Retinal pigment epithelial cell (primary cell): ENCODE results near the gene METRN.
A peak's percentile ranks its signal among the peaks of the same experiment; 100 is the strongest.

Experiments
- DNase-seq: peaks from one replicate; pipeline ENCODE4 v3.0.0-alpha.2; 2010; ENCODE audit warnings: low read depth
- H3K4me3 ChIP-seq: 2 replicates; pipeline ENCODE4 v1.5.1; 2011; ENCODE audit warnings: mild to moderate bottlenecking, low read length, control low read depth, moderate library complexity
- TF ChIP-seq, protein P1 (sequence below): conservative IDR thresholded peaks from 2 replicates; pipeline ENCODE4 v1.5.1; 2011; ENCODE audit warnings: low read depth, low read length, control low read depth, inconsistent platforms

METRN gene

DNA sequence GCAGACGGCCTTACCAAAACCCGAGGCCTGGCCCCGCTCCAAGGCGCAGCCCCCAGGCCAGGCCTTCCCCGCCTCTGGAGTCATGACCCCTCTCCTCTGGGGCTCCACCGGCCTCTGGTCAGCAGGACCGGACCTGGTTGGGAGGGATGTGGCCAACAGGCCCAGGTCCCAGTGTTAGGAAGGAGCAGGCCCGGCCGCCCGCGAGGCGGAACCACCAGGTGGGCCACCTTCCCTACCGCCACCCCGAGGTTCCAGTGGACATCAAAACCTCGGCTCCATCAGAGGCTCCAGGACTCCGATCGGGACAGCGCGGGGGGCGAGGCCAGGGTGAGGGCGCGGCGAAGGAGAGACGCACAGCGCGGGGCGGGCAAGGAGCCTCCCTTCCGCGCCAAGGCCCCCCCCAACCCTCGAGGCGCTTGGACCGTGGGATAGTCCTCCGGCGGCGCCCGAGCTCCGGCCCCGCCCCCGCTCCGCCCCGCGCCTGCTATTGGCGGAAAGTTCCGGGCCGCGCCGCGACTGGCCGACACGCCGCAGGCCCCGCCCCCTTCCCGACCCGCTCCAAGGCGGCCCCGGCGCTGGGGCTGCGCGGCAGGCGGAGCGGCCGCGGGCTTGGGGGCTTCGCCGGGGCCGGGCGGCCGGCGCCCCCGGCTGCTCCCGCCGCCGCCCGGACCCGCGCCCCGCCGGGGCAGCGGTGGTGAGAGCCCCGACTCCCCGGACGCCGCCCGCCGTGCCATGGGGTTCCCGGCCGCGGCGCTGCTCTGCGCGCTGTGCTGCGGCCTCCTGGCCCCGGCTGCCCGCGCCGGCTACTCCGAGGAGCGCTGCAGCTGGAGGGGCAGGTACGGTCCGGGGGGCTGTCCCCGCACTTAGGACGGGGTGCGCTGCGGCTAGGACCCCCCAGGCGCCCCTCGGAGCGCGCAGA is at the start of gene METRN:
TSS of gene METRN (plus strand) at position 561 of the 919 bp plus-strand sequence. CDS start at position 733, 172 bp downstream.
- peak within 1 kb of the TSS; percentile 57 for H3K4me3 ChIP-seq
- DNase-seq = no peak
- TF ChIP-seq, protein P1, sequence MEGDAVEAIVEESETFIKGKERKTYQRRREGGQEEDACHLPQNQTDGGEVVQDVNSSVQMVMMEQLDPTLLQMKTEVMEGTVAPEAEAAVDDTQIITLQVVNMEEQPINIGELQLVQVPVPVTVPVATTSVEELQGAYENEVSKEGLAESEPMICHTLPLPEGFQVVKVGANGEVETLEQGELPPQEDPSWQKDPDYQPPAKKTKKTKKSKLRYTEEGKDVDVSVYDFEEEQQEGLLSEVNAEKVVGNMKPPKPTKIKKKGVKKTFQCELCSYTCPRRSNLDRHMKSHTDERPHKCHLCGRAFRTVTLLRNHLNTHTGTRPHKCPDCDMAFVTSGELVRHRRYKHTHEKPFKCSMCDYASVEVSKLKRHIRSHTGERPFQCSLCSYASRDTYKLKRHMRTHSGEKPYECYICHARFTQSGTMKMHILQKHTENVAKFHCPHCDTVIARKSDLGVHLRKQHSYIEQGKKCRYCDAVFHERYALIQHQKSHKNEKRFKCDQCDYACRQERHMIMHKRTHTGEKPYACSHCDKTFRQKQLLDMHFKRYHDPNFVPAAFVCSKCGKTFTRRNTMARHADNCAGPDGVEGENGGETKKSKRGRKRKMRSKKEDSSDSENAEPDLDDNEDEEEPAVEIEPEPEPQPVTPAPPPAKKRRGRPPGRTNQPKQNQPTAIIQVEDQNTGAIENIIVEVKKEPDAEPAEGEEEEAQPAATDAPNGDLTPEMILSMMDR = no peak

DNA sequence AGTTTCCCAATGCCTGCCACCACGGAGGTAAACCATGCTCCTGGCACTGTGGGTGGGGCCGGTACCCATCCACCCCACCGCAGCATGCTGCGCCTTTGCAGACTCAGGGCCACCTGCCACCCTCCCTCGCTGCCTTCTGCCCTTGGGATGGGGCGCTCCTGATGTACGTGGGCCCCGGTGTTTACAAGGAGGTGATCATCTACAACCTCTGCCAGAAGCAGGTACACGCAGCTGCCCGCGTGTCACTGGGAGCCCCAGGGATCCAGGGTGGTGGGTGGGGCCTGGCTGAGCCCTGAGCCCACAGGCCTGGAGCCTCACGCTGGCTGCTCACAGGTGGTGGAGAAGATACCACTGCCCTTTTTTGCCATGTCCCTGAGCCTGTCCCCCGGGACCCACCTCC is 48.3 kb upstream of the METRN start:
- no peak overlapping the region for H3K4me3 ChIP-seq
- DNase-seq = no peak

DNA sequence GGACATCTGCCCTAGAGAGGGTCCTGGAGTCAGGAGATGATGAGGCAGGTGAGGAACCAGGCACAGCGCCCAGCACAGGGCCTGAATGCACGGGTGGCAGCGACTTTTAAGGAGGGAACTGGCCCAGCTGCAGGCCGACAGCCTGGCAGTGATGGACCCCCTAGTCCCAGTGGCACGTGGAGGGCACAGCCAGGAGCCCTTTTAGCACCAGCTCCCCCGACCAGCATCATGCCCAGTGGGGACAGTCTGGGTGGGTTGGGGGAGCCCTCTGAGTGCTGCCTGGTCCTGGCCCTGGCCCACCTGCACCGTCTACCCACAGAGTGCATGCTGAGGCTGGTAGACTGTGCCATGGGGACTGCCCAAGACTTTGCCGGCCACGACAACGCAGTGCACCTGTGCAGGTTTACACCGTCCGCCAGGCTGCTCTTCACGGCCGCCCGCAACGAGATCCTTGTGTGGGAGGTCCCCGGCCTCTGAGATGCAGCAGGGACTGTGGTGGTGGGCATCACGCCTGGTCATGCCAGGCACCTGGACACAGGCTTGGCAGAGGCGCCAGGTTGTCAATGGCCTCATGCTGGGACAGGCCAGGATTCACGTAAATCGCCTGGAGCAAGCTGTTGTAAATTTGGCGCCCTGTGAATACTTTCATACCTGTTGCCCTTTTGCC is 47.7 kb upstream of the METRN start:
- no peak for DNase-seq
- H3K4me3 ChIP-seq = no peak overlapping the region
- TF ChIP-seq, protein P1 = no peak

More for the DNA sequence above, 48.3 kb upstream of the METRN start:
- TF ChIP-seq, protein P1 = no peak

DNA sequence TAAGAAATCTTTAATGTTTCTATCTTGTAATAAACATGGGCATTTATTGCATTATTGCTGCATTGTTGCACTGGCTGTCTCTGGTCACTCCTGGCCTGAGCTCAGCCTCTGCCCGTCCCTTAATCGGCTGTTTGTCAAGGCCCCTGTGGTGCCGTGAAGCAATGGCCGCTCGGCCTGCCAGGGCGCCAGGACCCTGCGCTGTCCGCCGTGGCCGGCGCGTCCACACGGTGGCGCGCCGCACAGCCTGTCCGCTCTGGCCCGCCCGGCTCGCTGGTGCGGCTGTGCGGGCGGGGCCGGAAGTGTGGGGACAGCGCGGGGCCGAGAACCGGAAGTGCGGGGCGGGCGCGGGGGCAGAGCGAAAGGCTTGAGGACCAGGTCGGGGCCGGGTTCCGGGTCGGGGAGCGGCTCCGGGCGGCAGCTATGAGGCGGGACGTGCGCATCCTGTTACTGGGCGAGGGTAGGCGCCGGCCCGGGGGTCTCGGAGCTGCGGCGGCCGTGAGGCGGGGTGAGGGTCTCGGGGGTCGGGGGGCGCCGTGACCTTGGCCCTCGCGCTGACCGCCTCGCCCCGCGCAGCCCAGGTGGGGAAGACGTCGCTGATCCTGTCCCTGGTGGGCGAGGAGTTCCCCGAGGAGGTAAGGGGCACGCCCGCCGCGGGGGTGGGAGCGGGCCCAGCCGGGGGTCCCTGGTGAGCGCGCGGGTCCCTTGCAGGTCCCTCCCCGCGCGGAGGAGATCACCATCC is 47.0 kb upstream of the METRN start, which contains the start of gene RHOT2:
TSS of gene RHOT2 (plus strand) at position 353 of the 739 bp plus-strand sequence. CDS start at position 421, 68 bp downstream.
- peak within 1 kb of the TSS; percentile 82 for H3K4me3 ChIP-seq
- TF ChIP-seq, protein P1 = peak; percentile 60
- peak; percentile 39 for DNase-seq

DNA sequence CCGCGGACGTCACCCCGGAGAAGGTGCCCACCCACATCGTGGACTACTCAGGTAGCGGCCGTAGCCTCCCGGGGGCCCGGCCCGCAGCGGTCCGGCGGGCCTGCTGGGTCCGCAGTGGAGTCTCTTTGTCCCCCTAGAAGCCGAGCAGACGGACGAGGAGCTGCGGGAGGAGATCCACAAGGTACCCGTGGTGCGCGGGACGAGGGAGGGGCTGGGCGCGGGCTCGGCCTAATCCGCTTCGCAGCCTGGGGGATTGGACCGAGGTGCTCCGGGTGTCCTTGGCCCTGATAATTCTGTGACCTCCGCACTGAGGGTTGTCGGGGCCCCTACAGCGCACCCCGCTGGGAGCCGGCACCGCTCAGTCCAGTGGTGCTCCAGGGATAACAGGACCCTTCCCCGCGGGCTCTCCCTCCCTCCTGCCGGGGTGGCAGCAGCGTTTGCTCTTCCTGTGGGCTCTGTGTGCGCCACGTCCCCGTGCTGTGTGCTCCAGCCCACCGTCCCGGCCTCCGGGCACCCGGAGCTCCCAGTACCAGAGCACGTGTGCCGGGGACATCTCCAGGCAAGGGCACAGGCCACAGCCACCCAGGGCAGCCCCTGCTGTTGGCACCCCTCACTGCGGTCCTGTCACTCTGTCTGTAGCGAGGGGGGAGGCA is 46.3 kb upstream of the METRN start:
- no peak for DNase-seq
- TF ChIP-seq, protein P1 = no peak
- peak overlapping the region; percentile 82 for H3K4me3 ChIP-seq

DNA sequence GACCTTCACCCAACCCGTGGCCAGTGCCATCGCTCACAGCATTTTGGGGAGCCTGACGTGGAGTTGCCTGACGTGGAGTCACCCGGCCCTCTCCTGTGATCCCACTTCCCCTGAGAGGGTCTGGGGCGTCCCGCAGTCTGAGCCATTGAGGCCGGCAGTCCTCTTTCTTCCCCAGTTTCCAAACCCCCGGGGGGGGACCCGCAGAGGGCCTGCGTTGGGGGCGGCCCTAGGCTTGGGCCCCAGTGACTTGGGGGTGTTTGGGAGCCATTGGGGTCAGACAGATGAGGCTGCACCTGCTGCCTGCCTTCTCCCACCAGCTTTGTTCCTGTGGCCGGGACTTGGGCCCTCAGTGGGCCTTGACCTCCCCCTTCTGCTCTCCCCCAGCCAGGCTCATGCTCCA is 45.3 kb upstream of the METRN start:
- no peak overlapping the region for H3K4me3 ChIP-seq
- DNase-seq = no peak
- TF ChIP-seq, protein P1 = no peak
